Psoas muscle (tissue), 8 donors: ENCODE results near the gene IDS. TPM values are rescaled to one million over a fixed set of nuclear protein-coding genes. Genes with fewer than 3 reads are reported as not detected.
A peak's percentile ranks its signal among the peaks of the same experiment; 100 is the strongest.
"Not testable (repeated sequence)": the region's sequence is repeated elsewhere in the genome, so short reads cannot be mapped to it uniquely, and the experiment has no call there.

Experiments
- ATAC-seq, 4 donors: fragments of 200-7000 bp; cut with Tn5 transposase; one replicate each; pipeline ENCODE4 v1.9.1; 2020; ENCODE audit warnings: moderate library complexity in 3 of 4, mild to moderate bottlenecking in 2 of 4
- DNase-seq, 2 donors: peaks; one replicate each; pipeline ENCODE4 v3.0.0-alpha.2; 2020
- H3K27ac ChIP-seq: fragments of 200-600 bp; one replicate; pipeline ENCODE4 v1.8.0; 2022
- H3K27me3 ChIP-seq, 3 donors: fragments of 200-600 bp in 1 of 3; one replicate each; pipeline versions ENCODE4 v1.6.1 to v1.8.0; 2013 to 2022; ENCODE audit warnings: low read length in 2 of 3, mild to moderate bottlenecking in 2 of 3, moderate library complexity in 1 of 3; ENCODE audit not compliant: insufficient read depth in 3 of 3
- H3K36me3 ChIP-seq, 2 donors: fragments of 200-600 bp in 1 of 2; one replicate each; pipeline versions ENCODE4 v1.6.1 to v1.8.0; 2013 to 2022; ENCODE audit warnings: low read depth in 1 of 2, mild to moderate bottlenecking in 1 of 2, moderate library complexity in 1 of 2; ENCODE audit not compliant: insufficient read depth in 1 of 2
- H3K4me1 ChIP-seq: fragments of 200-600 bp; one replicate; pipeline ENCODE4 v1.8.0; 2022
- H3K4me3 ChIP-seq: fragments of 200-600 bp; one replicate; pipeline ENCODE4 v1.8.0; 2022; ENCODE audit warnings: mild to moderate bottlenecking
- H3K9me3 ChIP-seq: fragments of 200-600 bp; one replicate; pipeline ENCODE4 v1.8.0; 2022
- WGBS, 3 donors: extraction: QIAGEN DNeasy Blood & Tissue Kit; methylation state at CpG; one replicate each; pipeline versions ENCODE4 v1.1.6 to v1.1.7; 2013; 5-methylcytosine and 5-hydroxymethylcytosine counted together
- intact Hi-C, 2 donors: fragments of 100-400 bp; cut with DNase I; formaldehyde crosslinking; loops; one replicate each; pipeline versions ENCODE4 v1.11.0 to v1.14.2; 2022
- long read RNA-seq, 2 donors: library from polyadenylated mRNA; unstranded; transcript quantifications; one replicate each; pipeline ENCODE4 v2.0.0, GENCODE V29; 2021
- polyA plus RNA-seq, 3 donors: library from polyadenylated mRNA; stranded (reverse); fragments of 200-250 nt; gene quantifications; one replicate each; pipeline ENCODE4 v1.2.3, GENCODE V29; 2013
- total RNA-seq, 4 donors: library from RNA; stranded (reverse); fragmentation: NEBNext Ultra II Directional in 2 of 4; extraction: Animal tissue kit (Norgen Biotek cat#: 25700) in 2 of 4; gene quantifications; one replicate each; pipeline versions ENCODE4 v1.2.1 to v1.2.4, GENCODE V29; 2021 to 2023
- TF ChIP-seq, protein P1 (sequence below): fragments of 200-600 bp; IDR thresholded peaks from one replicate; pipeline ENCODE4 v1.8.0; 2022; ENCODE audit warnings: antibody characterized with exemption
- donor health status: healthy with polysubstance abuse.
- donor health status: DM: no; HTN: no; CAD: no; lungs with moderate emphysema.
- donor health status: Bipolar disorder and iron deficiency.
- donor health status: healthy.
- donor health status: DM: yes; HTN: yes; CAD: no.
- donor health status: DM: no; HTN: no; CAD: no.
- donor health status: DM: no; HTN: no; CAD: no.
- donor health status: DM: yes; HTN: yes; CAD: no.

IDS gene, protein sequence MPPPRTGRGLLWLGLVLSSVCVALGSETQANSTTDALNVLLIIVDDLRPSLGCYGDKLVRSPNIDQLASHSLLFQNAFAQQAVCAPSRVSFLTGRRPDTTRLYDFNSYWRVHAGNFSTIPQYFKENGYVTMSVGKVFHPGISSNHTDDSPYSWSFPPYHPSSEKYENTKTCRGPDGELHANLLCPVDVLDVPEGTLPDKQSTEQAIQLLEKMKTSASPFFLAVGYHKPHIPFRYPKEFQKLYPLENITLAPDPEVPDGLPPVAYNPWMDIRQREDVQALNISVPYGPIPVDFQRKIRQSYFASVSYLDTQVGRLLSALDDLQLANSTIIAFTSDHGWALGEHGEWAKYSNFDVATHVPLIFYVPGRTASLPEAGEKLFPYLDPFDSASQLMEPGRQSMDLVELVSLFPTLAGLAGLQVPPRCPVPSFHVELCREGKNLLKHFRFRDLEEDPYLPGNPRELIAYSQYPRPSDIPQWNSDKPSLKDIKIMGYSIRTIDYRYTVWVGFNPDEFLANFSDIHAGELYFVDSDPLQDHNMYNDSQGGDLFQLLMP
- total RNA-seq (10 to 100 TPM; 29.3 to 37.6 (median 34.1) TPM), polyA plus RNA-seq (10 to 100 TPM; 11.8 to 31.2 (median 15.3) TPM)
- long read RNA-seq, donor 1, partial matches to known transcripts = 1 of 12 reads
- long read RNA-seq, donor 1, other reads (novel, unspliced or antisense) = 7 of 12 reads
- long read RNA-seq, donor 2, full-length matches to known transcripts = 10 of 25 reads
- long read RNA-seq, donor 2, partial matches to known transcripts = 1 of 25 reads
- long read RNA-seq, donor 2, other reads (novel, unspliced or antisense) = 14 of 25 reads

DNA sequence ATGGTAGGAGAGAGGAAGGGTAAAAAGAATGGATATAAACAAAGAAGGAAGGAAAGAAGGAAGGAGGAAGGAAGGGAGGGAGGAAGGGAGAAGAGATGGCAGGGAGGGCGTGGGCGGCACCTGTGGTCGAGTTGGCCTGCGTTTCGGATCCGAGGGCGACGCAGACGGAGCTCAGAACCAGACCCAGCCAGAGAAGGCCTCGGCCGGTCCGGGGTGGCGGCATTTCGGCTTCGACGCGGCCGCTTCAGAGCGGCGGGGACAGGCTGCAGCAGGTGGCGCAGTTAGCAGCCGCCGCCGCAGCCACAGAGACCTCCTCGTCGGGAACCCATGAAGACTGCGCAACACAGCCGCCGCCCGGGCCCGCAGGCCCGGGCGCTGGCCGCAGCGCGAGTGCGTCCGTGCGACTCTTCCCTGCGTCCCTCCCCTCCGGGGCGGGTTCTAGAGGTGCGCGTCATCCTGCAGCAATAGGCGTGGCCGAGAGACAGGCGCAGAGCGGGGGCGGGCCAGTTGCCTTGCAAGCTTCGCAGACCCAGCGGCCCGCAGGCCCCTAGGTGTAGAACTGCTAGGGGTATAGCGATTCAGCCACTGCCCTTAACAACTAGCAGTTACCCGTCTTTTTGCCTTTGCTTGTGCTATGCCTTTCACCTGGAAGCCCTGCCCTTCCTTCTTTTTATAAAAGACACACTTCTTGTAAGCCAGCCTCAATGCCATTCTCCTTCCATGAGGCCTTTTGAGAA lies at the start of gene IDS:
IDS (minus strand) TSS at position 392 of the 737 bp plus-strand sequence; CDS start at position 223, 169 bp downstream.
- intact Hi-C loops = loop anchor here in 1 of 2 donors (10.0 kb wide), 2 partner anchors 130 to 540 kb away; partner anchors contain the start of gene TMEM185A

DNA sequence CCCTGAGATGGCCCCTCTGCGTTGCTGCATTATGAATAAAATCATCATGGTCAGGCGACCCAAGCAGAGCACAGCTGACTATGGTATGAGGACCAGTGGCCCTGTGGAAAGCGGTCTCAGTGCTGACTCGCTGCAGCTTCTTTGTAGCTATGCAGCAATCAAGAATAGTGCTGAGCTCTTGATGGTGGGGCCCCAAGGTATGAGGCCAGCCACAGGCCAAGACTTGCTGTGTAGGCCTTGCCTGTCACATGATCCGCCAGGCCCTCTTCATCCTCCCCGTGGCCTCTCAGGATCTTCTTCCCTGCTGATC lies 46.8 kb upstream of the IDS start:
- H3K36me3 ChIP-seq, DNase-seq, intact Hi-C loops, H3K4me3 ChIP-seq, H3K4me1 ChIP-seq, H3K27me3 ChIP-seq, ATAC-seq, H3K9me3 ChIP-seq, H3K27ac ChIP-seq: not testable (repeated sequence)
- WGBS, 3 donors = 90 to 100% methylated on average over 2 of the region's 6 CpGs; no CpG with 5 or more reads in 1 of the 3 donors

More for the DNA sequence above, at the start of gene IDS:
- H3K27ac ChIP-seq = peak within 1 kb of the TSS; percentile 87
- H3K27me3 ChIP-seq = no peaks in the 10 kb centered on the region
- peak; percentile 96 to 98 (median 98) for ATAC-seq
- H3K36me3 ChIP-seq = peaks cover 0 to 17% of the 10 kb centered on the region in 2 donors
- H3K4me1 ChIP-seq = peaks cover 3% of the 10 kb centered on the region
- no peaks in the 10 kb centered on the region for H3K9me3 ChIP-seq
- TF ChIP-seq, protein P1, sequence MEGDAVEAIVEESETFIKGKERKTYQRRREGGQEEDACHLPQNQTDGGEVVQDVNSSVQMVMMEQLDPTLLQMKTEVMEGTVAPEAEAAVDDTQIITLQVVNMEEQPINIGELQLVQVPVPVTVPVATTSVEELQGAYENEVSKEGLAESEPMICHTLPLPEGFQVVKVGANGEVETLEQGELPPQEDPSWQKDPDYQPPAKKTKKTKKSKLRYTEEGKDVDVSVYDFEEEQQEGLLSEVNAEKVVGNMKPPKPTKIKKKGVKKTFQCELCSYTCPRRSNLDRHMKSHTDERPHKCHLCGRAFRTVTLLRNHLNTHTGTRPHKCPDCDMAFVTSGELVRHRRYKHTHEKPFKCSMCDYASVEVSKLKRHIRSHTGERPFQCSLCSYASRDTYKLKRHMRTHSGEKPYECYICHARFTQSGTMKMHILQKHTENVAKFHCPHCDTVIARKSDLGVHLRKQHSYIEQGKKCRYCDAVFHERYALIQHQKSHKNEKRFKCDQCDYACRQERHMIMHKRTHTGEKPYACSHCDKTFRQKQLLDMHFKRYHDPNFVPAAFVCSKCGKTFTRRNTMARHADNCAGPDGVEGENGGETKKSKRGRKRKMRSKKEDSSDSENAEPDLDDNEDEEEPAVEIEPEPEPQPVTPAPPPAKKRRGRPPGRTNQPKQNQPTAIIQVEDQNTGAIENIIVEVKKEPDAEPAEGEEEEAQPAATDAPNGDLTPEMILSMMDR = no peak
- peak; percentile 89 to 93 for DNase-seq
- WGBS, 3 donors = 1 to 28% (median 1%) methylated on average over 13 to 54 of the region's 54 CpGs
- peak within 1 kb of the TSS; percentile 76 for H3K4me3 ChIP-seq

DNA sequence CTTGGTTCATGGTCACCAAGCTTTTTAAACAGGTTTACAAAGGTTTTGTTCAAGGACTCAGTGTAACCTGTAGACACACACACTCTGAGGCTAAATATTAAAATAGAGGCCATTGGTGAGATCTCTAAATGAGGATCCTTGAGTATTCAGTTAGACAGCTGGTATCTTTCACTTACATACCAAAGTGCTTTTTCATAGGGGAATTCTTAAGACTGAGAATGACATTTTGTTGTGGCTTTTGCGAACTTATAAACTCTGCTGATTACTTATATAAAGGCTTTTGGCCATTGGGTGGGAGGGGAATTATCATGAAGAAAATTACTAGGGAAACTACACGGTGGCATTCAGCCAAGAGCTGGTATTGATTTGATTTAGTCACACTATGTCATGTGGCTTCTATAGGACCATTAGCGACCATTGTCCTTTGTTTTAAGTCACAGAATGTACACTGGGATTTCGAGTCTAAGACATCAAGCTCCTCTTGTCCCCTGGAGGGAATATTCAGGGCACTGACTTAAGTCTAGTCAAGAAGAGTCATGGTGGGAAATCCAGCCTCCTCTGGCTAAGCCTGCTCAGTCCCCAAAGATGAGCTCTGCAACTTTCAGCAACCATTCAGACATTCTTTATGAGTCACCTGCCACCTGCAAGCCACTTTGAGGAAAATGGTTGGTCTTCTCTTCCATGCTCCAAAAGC lies 46.3 kb upstream of the IDS start:
- intact Hi-C loops, DNase-seq, H3K36me3 ChIP-seq, H3K9me3 ChIP-seq, H3K4me3 ChIP-seq, H3K4me1 ChIP-seq, ATAC-seq, H3K27me3 ChIP-seq, H3K27ac ChIP-seq: not testable (repeated sequence)
- no CpG with 5 or more reads among the region's 4 CpGs for WGBS, 3 donors

DNA sequence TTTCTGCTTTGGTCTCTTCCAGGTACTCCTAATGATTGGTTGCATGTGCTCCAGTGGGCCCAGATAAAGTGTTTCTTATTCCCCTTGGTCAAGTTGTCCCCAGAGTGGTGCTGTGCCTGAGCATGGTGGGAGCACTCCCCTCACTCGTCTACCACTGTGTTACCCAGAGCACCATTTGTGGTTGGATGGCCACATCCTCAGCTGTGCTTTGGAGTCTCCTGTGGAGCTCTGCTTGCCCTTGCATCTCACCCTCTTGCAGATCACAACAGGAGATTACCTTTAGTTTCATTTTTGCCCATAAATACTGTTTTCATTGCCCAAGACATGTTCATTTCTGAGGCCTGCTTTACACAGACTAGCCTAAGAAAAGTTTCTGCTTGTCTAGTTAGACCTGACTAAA lies 45.3 kb upstream of the IDS start:
- WGBS, 3 donors = 73 to 100% methylated on average over 1 of the region's 1 CpG; no CpG with 5 or more reads in 1 of the 3 donors
- H3K27ac ChIP-seq, H3K9me3 ChIP-seq, H3K4me3 ChIP-seq, H3K27me3 ChIP-seq, H3K4me1 ChIP-seq, H3K36me3 ChIP-seq, ATAC-seq, DNase-seq, intact Hi-C loops: not testable (repeated sequence)

DNA sequence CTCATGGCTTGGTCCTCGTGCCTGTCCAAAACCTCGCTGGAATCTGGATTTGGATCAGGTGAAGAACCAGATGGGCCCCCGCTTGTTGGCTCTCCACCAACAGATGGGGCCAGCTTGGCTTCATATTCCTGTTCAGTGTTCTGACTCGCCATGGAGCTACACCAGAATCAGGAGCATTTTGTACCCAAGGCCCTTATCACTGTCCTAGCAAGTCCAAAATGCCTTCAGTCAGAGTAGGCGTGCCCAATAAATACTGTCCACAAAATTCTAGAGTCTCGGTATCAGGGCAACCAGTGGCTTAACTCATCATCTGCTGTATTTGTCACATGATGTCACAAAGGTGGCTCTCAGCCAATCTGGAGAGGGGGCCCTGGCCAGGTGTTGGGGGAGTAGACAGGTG lies 44.6 kb upstream of the IDS start, which contains the start of gene HSFX3:
HSFX3 (minus strand) TSS at position 224 of the 400 bp plus-strand sequence; CDS start at position 152, 72 bp downstream.
- H3K36me3 ChIP-seq, DNase-seq, H3K4me3 ChIP-seq, H3K4me1 ChIP-seq, H3K27ac ChIP-seq, intact Hi-C loops, H3K9me3 ChIP-seq, H3K27me3 ChIP-seq, ATAC-seq: not testable (repeated sequence)
- 50 to 83% methylated on average over 1 of the region's 6 CpGs; no CpG with 5 or more reads in 1 of the 3 donors for WGBS, 3 donors

DNA sequence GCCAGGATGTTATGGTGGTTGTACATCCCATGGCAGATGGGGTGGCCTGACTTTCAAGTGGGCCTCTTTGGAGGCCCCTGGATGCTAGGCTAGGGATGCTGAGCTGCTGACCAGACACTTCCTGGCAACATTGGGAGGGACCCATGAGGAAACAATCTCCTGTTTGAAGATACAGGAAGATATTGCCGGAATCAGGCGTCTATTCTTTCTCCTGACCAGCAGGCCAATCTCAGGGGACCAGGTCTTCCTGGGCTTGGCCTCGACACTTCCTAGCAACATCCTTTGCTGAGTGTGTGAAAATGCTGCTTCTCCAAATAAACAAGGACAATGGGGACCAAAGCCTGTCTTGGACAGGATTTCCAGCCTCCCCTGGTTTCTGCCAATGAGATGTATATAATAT lies 42.7 kb upstream of the IDS start:
- H3K4me3 ChIP-seq, ATAC-seq, H3K9me3 ChIP-seq, H3K36me3 ChIP-seq, H3K4me1 ChIP-seq, DNase-seq, H3K27me3 ChIP-seq, H3K27ac ChIP-seq, intact Hi-C loops: not testable (repeated sequence)
- 29 to 40% methylated on average over 1 of the region's 3 CpGs; no CpG with 5 or more reads in 1 of the 3 donors for WGBS, 3 donors

DNA sequence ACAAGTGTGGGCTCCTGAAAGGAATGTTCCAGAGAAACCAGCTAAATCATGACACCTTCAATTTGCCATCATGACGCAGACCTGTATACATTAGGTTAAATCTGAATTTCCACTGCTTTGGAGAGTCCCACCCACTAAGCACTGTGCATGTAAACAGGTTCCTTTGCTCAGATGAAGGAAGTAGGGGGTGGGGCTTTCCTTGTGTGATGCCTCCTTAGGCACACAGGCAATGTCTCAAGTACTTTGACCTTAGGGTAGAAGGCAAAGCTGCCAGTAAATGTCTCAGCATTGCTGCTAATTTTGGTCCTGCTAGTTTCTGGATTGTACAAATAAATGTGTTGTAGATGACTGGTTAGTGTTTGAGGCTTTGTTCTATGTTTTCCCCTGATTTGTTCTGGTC lies 41.9 kb upstream of the IDS start:
- ATAC-seq, H3K36me3 ChIP-seq, H3K27ac ChIP-seq, H3K9me3 ChIP-seq, H3K4me1 ChIP-seq, intact Hi-C loops, H3K4me3 ChIP-seq, H3K27me3 ChIP-seq, DNase-seq: not testable (repeated sequence)
- WGBS, 3 donors = 68 to 94% (median 88%) methylated on average over 1 of the region's 1 CpG

DNA sequence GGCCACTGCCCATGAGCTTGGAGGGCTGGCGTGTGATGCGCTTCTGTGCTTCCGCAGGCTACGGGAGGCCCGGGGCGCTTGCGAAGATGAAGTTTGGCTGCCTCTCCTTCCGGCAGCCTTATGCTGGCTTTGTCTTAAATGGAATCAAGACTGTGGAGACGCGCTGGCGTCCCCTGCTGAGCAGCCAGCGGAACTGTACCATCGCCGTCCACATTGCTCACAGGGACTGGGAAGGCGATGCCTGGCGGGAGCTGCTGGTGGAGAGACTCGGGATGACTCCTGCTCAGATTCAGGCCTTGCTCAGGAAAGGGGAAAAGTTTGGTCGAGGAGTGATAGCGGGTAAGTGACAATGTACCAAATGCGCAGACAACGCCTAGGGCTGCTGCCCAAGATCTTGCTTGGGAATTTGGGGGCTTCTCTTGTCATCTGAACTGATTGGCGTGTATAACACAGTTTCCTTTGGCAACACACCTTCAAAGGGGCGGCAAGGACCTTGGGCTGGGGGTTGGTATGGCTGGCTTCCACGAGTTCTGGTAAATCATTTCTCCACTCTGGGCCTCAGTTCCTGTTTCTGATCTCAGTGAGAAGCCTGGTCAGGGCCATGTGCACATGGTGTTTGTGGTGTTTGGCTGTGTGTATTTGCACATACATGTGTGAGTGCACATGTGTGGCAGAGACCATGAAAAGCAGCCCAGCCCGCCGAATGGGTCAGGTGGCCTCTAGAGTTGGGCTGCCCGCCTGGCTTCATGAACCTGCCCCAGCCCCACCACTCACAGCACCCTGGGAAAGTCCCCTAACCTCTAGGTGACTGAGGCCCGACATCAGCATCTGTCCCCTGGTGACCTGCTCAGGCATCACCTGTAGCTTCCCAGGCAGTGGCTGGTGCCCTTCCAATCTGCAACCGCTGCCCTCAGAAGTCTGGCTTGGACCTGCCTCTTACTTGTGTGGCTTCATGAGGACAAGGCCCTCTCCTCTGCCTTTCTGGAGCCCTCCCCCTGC lies 40.7 kb upstream of the IDS start:
- DNase-seq, H3K4me3 ChIP-seq: not testable (repeated sequence)
- 63 to 79% (median 77%) methylated on average over 9 to 20 of the region's 29 CpGs for WGBS, 3 donors

More for the DNA sequence above, 40.7 kb upstream of the IDS start:
- H3K4me1 ChIP-seq, ATAC-seq, H3K36me3 ChIP-seq, H3K27ac ChIP-seq, H3K9me3 ChIP-seq, intact Hi-C loops, H3K27me3 ChIP-seq: not testable (repeated sequence)
